GM12878 (cell line): ENCODE measurements around the gene TNRC6C. TPM values are rescaled to one million over a fixed set of nuclear protein-coding genes. Genes with fewer than 3 reads are reported as not detected.
A peak's percentile ranks its signal among the peaks of the same experiment; 100 is the strongest.

Experiments used
- BCL11A ChIP-seq: IDR thresholded peaks from 2 replicates; pipeline ENCODE4 v1.6.1; 2011; ENCODE audit warnings: low read depth, low read length
- BCL3 ChIP-seq: IDR thresholded peaks from 2 replicates; pipeline ENCODE4 v1.6.1; 2011; ENCODE audit warnings: borderline replicate concordance, low read depth, mild to moderate bottlenecking, moderate library complexity, low read length; ENCODE audit not compliant: insufficient read depth, poor library complexity, severe bottlenecking
- CREM ChIP-seq: IDR thresholded peaks from 2 replicates; pipeline ENCODE4 v1.6.1; 2014; ENCODE audit warnings: antibody characterized with exemption, low read depth
- CTCF ChIP-seq, 3 experiments: IDR thresholded peaks in 2 of 3; conservative IDR thresholded peaks in 1 of 3; 2 replicates each; pipeline ENCODE4 v1.5.1; 2011; ENCODE audit warnings: low read depth in 3 of 3, low read length in 3 of 3, mild to moderate bottlenecking in 3 of 3, control low read depth in 2 of 3, moderate library complexity in 2 of 3, inconsistent platforms in 1 of 3, mixed read lengths in 1 of 3; ENCODE audit not compliant: control insufficient read depth in 2 of 3, insufficient read depth in 1 of 3; ENCODE audit errors: extremely low read depth in 1 of 3
- EGR1 ChIP-seq, 2 experiments: IDR thresholded peaks; 1 replicate in 1 of 2; 2 replicates in 1 of 2; pipeline ENCODE4 v1.6.1; 2011 to 2012; ENCODE audit warnings: low read depth in 2 of 2, low read length in 2 of 2, borderline replicate concordance in 1 of 2, mild to moderate bottlenecking in 1 of 2, moderate library complexity in 1 of 2
- IKZF2 ChIP-seq, 2 experiments: fragments of 450-650 bp; IDR thresholded peaks; 2 replicates each; pipeline ENCODE4 v1.6.1; 2017; ENCODE audit warnings: mild to moderate bottlenecking in 2 of 2, moderate library complexity in 2 of 2
- JUND ChIP-seq: IDR thresholded peaks from 2 replicates; pipeline ENCODE4 v1.6.1; 2012; ENCODE audit warnings: low read depth, mild to moderate bottlenecking, low read length, improper control_type of control experiment, moderate library complexity
- KLF5 ChIP-seq: fragments of 450-650 bp; IDR thresholded peaks from 2 replicates; pipeline ENCODE4 v1.6.1; 2014; ENCODE audit warnings: mild to moderate bottlenecking; ENCODE audit not compliant: partially characterized antibody
- MYB ChIP-seq: fragments of 150-350 bp; IDR thresholded peaks from 2 replicates; pipeline ENCODE4 v1.6.1; 2014; ENCODE audit warnings: mild to moderate bottlenecking, low read depth, low read length, borderline replicate concordance
- NBN ChIP-seq: fragments of 450-650 bp; IDR thresholded peaks from 2 replicates; pipeline ENCODE4 v1.6.1; 2016
- NKRF ChIP-seq: fragments of 450-650 bp; conservative IDR thresholded peaks from 2 replicates; pipeline ENCODE4 v1.6.1; 2017; ENCODE audit warnings: mild to moderate bottlenecking, moderate library complexity
- POLR2AphosphoS5 ChIP-seq: IDR thresholded peaks from 2 replicates; pipeline ENCODE4 v1.6.1; 2011; ENCODE audit warnings: mild to moderate bottlenecking, low read length, inconsistent platforms
- RUNX3 ChIP-seq: IDR thresholded peaks from 2 replicates; pipeline ENCODE4 v1.6.1; 2012; ENCODE audit warnings: low read length, inconsistent platforms
- SMAD1 ChIP-seq: fragments of 450-650 bp; IDR thresholded peaks from 2 replicates; pipeline ENCODE4 v1.6.1; 2018; ENCODE audit warnings: mild to moderate bottlenecking, low read depth; ENCODE audit not compliant: partially characterized antibody
- SREBF1 ChIP-seq: IDR thresholded peaks from 2 replicates; pipeline ENCODE4 v1.6.1; 2012; ENCODE audit warnings: mild to moderate bottlenecking, low read length
- SREBF2 ChIP-seq: IDR thresholded peaks from 2 replicates; pipeline ENCODE4 v1.6.1; 2012; ENCODE audit warnings: mild to moderate bottlenecking, low read length
- TCF3 ChIP-seq: IDR thresholded peaks from 2 replicates; pipeline ENCODE4 v1.6.1; 2012; ENCODE audit warnings: low read depth, mild to moderate bottlenecking, low read length, borderline replicate concordance; ENCODE audit not compliant: insufficient read depth
- ZBTB33 ChIP-seq: fragments of 450-650 bp; IDR thresholded peaks from 2 replicates; pipeline ENCODE4 v1.6.1; 2017; ENCODE audit warnings: mild to moderate bottlenecking
- ZBTB4 ChIP-seq: fragments of 450-650 bp; formaldehyde crosslinking; IDR thresholded peaks from 2 replicates; pipeline ENCODE4 v1.4.0; 2022; ENCODE audit warnings: mild to moderate bottlenecking, moderate library complexity
- polyA plus RNA-seq, 11 experiments: library from polyadenylated mRNA; depleted of rRNA in 4 of 11; unstranded in 6 of 11; stranded (reverse) in 5 of 11; fragments of >200 nt; fragmentation: Nextera tagmentation in 4 of 11; fragmentation: Illumina TruSeq in 1 of 11; extraction: Ambion mirVana in 4 of 11; extraction: Trizol in 1 of 11; gene quantifications; 1 replicate in 1 of 11; 2 replicates in 10 of 11; pipeline versions ENCODE4 v1.2.1 to v1.2.3, GENCODE V29; 2011 to 2016; ENCODE audit warnings: inconsistent platforms in 2 of 11, missing spikeins in 2 of 11, low read depth in 1 of 11
- total RNA-seq, 4 experiments: library from RNA; depleted of rRNA in 3 of 4; stranded (reverse); fragments of >200 nt in 3 of 4; fragmentation: Illumina TruSeq in 1 of 4; extraction: Trizol in 1 of 4; gene quantifications; 2 replicates each; pipeline versions ENCODE4 v1.2.1 to v1.2.3, GENCODE V29; 2013 to 2021

The TNRC6C gene
- total and polyA plus RNA-seq, 10 of the 15 experiments (the other 5 are each of a cell fraction or from before 2014, with no cell fraction given), result 0.40 to 6.1 (median 0.96) TPM

GRCh38 chr17:78132084-78132676 is 173.7 kb downstream of the TNRC6C start (continued):
- TF ChIP-seq EGR1 (IDR thresholded peaks at IDR 0.05; ENCODE audit: borderline replicate concordance in 1 of 2, low read depth in 2 of 2, low read length in 2 of 2) (peak in 1 of 2 experiments; percentile 79; a peak in 2 of 3 replicates), JUND (no peak), SREBF2 (no peak), TCF3 (0 out of 2 replicates have a peak, but pooled peaks have one; percentile 7), NBN (peak; percentile 72), KLF5 (no peak), MYB (no peak), ZBTB4 (CRISPR knock-in tag) (no peak), IKZF2 (IDR thresholded peaks at IDR 0.05) (peak; percentile 59 to 81; a peak in 2 of 4 replicates), NKRF (0 out of 2 replicates have a peak, but pooled peaks have one; percentile 17), CTCF (IDR thresholded peaks at IDR 0.05 in 2 of 3, conservative IDR thresholded peaks at IDR 0.05 in 1 of 3; ENCODE audit: control insufficient read depth in 2 of 3, extremely low read depth in 1 of 3, insufficient read depth in 1 of 3, low read depth in 3 of 3, low read length in 3 of 3) (0 out of 6 replicates have a peak, but pooled peaks of 1 of the 3 experiments have one; percentile 1), BCL11A (no peak), RUNX3 (no peak), POLR2AphosphoS5 (peak; percentile 31; the same call in 1 of the 2 replicates), ZBTB33 (no peak), SMAD1 (no peak), BCL3 (peak; percentile 30), CREM (peak; percentile 1; the same call in 1 of the 2 replicates), SREBF1 (no peak)
